ENCODE data around the gene TUBB4B.

The TUBB4B gene

DNA sequence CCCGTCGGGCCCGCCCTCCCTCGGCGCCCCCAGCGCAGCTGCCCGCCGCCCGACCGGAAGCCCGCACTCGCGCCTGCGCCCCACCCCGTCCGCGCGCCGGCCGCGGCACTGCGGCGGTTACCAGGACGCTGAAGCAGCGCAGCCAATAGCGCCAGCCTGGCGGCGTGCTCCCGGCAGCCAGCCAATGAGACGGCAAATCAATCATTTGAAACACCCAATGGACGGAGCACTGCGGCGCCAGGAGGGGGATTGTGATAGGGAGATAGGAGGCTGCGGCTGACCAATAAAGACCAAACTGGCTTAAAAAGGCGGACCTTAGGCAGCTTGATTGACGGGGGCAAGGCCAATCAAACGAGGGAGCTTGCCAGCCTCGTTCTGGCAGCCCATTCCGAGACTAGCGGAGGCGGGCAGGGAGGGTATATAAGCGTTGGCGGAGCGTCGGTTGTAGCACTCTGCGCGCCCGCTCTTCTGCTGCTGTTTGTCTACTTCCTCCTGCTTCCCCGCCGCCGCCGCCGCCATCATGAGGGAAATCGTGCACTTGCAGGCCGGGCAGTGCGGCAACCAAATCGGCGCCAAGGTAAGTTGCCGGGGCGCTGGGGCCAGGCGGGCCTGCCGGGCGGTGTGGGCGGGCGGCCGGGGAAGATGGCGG, at the start of gene TUBB4B:
TSS of gene TUBB4B (plus strand) at position 447 of the 649 bp plus-strand sequence. CDS start at position 521, 74 bp downstream.
- DNase-seq: peak; percentile 99 to 100

DNA sequence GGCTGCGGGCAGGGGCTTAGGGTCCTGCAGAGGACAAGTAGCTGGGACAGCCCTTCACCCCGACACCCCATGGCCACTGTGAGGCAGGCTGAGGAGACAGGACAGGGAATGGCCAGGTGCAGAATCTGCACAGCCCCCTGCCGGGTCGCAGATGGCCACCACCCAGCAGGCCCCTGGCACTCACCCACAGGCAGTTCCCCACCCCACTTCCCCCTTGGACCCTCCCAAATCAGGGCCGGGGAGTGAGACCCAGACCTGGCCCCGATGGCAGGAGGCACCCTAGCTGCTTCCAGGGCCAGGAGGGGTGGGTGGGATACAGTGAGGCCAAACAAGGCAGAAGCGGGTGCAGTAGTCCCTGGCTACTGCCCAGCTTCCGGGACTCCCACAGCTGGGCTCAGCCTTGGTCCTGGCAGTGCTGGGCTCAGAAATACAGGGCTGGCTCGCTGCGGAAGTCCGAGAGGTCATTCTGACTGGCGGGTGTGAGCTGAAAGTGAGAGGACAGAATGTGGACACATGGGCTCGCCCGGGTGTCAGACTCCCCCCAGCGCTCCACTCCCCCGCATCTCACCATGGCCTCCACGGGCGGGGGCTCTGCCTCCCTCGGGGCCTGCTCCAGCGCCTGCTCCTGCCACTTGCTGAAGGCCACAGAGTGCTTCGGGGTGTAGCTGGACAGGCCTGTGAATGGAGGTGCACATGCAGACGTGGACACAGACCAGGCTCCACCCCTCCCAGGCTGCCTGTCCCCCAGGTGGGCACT, 49.2 kb upstream of the TUBB4B start:
- DNase-seq: peak; percentile 57 to 74

DNA sequence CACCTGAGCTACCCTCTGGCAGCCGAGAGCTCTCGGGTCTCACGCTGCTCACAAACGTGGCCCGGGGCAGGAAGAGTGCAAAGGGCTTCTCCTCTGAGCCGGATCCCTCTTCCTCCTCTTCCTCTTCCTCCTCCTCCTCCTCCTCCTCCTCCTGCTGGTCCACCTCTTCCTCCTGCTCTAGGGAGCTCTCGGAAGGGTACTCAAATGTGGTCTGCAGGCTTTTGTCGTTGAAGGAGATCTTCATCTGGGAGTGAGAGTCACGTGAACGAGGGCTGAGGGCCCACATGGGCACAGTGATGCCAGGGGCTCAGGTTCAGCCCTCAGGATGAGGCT, 48.7 kb upstream of the TUBB4B start:
- DNase-seq: no peak

DNA sequence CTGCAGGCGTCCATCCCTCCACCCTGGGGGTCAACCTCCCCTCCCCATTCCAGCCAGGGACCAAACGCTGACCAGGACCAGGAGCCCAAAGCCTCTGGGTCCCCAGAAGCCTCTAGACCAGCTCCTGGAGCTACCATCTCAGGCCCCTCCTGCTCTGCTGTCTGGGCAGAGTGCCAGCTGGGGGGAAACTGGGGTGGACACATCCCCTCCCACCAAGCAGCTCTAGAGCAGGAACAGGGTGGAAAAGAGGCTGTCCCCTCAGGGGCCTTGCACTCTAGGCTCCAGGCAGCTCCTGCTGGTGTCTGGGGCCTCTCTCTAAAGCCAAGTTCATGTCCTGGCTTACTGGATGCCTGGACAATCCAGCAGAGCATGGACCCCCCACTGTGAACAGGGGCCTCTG, 48.2 kb upstream of the TUBB4B start:
- DNase-seq: no peak

DNA sequence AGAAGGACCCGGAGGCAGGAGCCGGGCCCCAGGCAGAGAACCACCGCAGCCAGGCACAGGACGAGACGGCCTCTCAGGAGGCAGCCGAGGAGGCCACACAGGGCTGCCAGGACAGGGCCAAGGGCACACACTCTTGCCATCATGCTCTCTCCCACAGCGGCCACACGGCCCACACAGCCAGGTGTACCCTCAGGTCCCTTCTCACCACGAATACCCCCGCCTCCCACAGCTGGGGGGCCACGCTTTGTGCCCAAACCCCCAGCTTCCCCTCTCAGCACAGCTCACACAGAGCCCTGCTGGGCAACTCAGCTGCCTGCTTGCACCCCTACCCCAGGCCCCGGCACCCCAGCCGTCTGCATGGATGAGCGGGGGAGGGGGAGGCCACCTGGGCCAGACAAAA, 47.3 kb upstream of the TUBB4B start:
- DNase-seq: no peak

DNA sequence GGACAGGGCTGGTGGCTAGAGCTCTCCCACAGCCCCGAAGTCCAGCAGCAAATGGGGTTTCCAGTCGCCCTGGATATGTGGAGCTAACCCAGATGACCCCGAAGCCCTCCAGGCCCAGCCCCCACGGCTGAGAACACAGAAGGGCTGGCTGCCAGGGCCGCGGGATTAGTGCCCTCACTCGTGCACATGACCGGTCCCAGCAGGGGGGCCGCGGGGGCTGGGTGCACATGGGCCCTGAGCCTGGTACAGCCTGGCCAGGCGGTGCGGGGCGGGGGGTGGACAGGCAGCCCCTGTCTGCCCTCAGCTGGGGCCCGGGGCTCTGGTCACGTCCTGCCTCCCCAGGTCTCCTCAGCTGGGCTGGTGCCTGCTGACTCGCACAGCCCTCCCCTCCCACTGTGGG, 46.7 kb upstream of the TUBB4B start:
- DNase-seq: peak; percentile 86 to 93

DNA sequence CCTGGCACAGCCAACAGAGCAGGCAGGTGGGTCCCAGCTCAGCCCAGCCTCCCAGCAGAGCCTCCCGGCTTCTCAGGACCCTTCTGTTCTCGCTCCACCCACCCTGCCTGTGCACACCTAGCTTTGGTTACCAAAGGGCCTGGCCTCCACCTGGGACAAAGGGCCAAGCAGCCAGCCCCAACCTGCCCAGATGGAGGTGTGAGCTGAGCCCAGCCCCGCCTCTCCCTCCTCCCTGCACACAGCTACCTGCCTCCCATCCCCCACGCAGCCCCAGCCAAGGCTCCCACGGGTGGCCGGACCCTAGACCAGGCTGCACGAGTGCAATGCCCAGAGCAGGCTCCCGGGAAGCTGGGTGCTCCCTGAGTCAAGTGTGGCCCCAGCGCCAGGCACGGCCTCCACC, 46.2 kb upstream of the TUBB4B start:
- DNase-seq: no peak

DNA sequence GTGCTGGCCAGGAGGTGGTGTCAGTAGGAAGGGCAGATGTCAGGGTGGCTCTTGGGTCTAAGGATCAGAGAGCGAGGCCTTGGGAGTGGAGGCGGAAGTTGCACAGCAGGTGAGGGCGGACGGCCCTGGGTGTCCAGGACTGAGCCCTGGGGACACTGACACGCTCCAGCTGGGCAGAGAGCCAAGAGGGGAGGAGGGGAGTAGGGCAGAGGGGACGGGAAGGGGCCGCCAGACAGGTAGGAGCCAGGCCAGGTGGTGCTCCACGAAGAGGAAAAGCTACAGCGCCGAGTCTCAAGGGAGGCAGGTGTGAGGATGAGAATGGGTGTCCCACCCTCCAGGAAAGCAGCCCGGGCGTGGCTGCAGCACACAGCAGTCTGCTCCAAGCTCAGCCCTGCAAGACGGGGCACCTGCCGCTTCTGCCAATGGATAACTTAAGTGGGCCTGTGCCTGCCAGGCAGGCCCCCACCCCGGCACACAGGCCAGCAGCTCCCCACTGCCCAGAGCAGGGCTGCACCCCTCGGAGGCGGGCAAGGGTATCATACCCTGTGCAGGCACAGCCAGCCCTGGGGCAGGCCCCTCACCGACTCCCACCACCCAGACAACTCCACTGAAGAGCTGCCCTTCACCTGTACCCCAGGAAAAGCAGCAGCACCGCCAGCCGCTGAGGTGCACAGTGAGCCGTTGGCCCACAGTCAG, 45.4 kb upstream of the TUBB4B start:
- no peak for DNase-seq

DNA sequence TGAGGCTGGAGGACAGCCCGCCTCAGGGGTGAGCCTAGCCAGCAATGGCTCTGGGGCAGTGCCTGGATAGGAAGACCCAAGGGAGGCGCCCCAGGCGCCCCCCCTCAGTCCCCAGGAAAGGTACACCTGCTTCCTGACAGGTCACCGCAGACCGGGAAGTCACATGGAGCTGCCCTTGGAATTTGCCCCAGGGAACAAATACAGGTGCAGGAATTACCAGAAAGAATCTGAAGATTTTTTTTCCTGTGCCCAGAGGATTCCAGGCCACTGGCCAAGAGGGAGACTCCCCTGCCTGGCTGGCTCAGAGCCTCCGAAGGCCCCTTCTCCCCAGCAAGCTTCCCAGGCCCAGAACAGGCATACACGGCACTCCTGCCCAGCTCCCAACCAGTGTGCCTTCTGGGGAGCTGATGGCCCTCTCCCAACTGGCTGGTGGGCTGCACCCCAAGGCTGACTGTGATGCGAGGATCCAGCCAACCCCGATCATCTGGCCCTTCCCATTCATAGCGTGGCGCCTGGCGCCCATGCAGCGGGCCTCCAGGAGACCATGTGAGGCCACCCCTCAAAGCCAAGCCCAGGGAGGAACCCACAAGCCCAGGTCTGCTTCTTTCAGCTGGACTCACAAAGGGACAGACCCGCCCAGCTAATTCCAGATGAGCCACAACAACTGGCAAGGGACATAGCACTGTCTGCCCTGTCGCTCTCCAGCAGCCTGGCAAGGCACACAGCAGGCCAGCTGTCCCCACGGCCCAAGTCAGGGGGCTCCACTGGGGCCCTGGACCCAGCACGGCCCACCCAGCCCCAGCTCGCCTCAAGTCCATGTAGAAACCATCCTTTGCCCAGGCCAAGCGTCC, 42.8 kb upstream of the TUBB4B start:
- DNase-seq: no peak

DNA sequence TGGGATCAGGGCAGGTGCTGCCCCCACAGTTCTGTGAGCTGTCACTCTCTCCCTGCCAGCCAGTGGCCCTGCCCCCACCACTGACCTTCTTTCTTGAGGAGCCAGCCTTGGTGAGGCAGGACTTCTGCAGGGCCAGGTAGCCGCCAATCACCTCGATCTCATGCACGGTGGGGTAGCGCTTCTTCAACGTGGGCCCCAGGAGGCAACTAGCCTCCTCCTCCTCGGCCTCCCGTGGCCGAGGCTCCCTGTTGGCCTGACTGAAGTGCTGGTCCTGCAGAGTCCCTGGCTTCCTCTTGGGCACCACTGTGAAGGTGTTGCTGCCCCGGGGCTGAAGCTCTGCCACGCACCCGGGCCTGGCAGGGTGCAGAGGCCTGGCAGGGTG, 42.2 kb upstream of the TUBB4B start:
- no peak for DNase-seq

DNA sequence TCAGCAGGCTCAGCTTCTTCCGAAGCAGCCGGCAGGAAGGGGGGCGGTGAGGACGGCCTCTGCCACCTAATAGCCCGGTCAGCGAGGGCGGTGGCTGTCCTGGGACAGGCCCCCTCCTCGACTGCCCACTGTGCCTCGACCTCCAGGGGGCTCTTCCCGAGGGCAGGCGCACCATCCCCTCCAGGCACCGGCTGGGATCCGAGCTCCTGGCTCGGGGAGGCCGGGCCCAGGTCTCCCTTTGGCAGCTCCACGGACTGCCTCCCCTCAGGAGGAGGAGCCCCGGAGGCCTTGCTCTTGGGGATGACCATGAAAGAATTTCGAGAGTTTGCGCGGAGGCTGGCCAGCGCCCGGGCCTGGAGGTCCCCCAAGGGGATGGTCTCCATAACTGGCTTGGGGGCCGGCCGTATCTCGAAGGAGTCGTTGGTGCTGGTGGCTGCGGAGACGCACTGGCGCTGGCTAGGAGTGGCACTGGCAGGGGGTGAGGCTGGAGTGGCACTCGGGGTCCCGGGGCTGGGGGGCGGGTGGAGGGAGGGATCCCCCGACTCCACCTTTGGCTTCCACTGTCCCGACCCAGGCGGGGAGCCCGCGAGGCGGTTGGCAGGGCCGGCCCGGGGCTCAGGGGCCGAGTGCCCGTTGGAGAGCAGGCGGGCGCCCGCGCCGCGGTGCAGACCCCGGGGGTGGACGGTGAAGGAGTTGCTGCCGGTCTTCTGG, 41.5 kb upstream of the TUBB4B start:
- no peak for DNase-seq

DNA sequence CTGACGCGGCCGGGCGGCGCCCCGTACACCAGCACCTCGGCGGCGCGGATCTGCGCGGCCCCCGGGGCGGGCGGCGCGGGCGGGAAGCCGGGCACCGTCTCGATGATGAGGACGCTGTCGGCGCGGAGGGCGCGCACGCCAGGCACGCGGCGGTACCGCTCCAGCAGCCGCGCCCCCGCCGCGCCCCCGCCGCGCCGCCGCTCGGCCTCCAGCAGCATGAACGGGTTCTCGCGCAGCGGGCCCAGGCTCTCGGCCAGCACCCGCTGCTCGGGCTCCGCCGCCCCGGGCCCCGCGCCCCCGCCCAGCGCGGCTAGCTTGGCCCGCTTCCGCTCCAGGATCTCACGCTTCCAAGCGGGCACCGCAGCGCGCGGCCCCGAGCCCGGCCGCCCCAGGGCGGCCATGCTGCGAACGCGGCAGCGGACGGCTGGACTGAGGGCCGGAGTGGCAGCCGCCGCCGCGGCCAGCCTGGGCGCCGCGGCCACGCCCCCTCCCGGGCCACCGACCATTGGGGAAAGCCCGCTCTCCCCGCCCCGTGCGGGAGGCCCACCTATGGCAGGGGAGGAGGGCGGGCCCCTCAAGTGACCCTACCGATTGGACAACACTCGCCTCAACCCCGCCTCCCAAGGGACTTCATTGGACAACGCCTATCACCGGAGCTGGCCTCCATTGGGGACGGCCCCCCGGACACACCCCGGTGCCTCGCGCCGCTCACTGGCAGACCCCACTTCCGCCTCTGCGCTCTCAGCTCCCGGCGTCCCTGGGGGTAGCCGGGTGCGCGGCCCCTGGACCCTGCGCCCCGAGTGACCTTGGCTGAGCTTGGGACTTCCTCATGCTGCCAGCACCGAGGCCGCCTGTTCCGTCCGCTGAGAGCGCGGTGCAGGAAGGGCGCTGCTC, 40.5 kb upstream of the TUBB4B start, which contains the start of gene TPRN:
TSS of gene TPRN (minus strand) at position 431 of the 894 bp plus-strand sequence. CDS start at position 401, 30 bp downstream.
- peak; percentile 98 to 99 for DNase-seq

DNA sequence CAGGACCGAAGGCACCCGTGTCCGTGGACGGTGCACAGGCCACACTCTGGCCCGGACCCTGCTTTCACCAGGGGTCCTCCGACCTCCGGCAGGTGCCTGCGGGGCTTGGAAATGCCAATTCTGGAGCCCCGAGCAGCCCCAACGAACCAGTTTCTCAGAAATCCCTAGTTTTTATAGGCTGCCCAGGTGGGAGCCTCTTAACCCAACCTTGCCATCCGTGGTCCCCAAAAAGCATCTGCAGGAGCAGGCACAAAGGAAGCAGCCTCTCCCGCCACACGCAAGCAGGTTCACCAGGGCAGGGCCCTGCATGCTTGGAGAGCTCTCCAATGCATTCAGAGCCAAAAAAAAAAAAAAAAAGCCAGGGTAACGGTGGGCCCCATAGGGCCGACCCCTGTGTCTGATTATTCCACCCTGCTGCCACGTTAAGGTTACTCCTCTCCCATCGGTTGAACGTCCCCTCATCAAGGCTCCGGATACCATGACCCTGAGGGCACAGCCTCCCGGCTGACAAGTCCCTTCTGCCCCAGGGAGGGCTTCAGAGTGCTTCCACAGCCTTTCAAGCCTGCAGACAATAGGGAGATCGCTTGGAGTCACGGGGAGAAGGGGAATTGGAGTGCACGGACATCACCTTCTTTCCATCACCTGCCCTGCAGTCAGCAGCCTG, 39.8 kb upstream of the TUBB4B start:
- no peak for DNase-seq

DNA sequence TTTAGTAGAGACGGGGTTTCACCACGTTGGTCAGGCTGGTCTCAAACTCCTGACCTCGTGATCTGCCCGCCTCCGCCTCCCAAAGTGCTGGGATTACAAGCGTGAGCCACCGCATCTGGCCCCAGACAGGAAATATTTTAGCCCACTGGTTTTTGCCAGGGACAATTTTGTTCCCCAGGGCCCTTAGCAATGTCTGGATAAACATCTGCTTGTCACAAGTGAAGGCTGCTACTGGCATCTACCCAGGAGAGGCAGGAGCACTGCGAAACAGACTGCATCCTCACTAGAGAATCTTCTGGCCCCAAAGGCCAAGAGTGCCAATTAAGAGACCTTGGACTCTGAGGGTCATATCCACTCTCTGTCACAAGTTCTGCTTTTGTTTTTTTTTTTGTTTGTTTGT, 38.1 kb upstream of the TUBB4B start:
- no peak for DNase-seq

DNA sequence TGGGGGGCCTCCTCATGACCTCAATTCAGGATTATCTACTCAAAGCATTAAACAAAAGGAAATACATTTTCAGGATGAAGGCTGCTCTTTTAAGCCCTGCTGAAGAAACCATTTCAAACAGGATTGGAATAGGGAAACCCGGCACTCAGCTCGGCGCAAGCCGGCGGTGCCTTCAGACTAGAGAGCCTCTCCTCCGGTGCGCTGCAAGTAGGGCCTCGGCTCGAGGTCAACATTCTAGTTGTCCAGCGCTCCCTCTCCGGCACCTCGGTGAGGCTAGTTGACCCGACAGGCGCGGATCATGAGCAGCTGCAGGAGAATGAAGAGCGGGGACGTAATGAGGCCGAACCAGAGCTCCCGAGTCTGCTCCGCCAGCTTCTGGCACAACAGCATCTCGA, 36.4 kb upstream of the TUBB4B start:
- no peak for DNase-seq

DNA sequence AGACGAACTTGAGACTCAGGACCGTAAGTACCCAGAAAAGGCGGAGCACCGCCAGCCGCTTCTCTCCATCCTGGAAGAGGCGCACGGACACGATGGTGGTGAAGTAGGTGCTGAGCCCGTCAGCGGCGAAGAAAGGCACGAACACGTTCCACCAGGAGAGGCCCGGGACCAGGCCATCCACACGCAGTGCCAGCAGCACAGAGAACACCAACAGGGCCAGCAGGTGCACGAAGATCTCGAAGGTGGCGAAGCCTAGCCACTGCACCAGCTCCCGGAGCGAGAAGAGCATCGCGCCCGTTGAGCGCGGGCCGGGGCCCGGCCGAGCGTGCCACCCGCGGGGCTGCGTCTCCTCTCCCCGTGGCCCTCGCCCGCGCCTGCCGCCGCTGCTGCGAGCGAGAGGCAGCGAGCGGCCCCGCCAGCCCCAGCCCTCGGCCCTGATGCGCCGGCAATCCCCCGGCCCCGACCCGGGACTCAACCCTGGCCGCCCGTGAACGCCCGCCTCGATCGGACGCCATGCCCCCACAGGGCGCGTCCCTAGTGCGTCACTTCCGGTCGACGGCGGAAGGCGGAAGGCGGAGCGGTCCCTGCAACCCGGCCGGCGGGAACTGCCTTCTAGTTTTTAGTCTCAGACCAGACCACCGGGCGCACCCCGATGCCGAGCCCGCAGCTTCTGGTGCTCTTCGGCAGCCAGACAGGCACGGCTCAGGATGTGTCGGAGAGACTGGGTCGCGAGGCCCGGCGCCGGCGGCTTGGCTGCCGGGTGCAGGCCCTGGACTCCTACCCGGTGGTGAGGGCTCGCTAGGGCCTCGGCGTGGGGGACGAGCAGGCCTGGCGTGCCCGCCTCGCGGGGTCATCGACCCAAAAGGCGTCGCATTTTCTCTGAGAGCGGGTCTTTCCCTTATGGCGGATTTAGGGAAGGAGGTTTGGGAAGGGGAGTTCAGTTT, 35.7 kb upstream of the TUBB4B start, which contains the start of the genes NDOR1 and TMEM203:
TSS of gene NDOR1 (plus strand) at position 575 of the 944 bp plus-strand sequence. CDS start at position 653, 78 bp downstream.
TSS of gene TMEM203 (minus strand) at position 523 of the 944 bp plus-strand sequence. CDS start at position 289, 234 bp downstream.
- peak; percentile 73 to 90 for DNase-seq

DNA sequence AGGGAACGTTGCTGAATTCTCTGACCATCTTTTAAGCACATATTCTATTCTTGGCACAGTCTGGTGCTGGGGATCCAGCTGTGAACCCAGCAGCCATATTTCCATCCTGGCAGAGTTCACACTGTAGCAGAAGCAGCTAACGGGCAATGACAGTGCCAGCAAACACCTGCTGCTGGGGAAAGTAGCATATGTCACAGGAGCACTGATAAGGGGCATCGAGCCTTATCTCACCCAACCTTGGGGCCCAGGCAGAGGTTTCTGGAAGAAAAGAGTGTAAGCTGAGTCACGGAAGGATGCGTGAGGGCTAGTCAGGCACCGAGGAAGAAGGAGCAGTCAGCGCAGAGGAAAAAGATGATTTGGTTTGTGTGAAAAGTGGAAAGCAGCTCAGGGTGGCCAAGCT, 34.5 kb upstream of the TUBB4B start:
- no peak for DNase-seq

DNA sequence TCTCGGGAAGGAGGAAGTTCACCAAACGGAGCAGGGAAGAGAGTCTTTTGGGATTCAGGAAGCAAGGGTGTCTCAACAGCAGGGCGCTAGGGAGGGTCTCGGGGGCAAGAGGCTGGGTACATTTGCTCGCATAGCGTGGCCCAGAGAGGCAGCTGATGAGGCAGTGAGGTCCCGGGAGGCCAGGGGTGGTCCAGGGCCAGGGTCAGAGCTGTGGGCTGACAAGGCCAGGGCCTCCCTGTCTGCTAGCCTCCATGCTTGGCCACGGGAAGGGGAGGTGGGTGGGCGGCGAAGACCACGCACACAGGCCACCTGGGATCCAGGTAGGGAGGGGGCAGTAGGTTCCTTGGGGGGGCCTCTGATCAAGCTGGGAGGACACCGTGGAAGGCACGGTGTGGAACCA, 29.6 kb upstream of the TUBB4B start:
- DNase-seq: no peak

DNA sequence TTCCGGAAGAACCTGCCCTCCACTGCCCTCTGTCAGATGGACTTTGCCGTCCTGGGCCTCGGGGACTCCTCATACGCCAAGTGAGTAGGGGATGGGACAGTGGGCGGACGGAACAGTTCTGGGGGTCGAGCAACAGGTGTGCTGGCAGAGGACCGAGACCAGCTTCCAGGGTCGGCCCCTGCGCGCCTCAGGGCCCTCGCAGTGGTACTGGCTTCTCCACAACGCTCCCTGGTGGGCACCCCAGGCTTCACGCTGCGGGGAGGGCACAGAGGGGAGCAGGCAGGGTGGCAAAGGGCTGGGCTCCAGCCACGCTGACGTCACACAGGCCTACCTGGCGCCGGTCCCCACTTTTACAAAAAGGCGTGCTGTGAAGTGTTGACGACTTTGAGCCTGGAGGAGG, 28.6 kb upstream of the TUBB4B start:
- DNase-seq: no peak

All from hippocampal formation (tissue), 2 donors.